ENCODE measurements around the gene ANKAR. TPM values are rescaled to one million over a fixed set of nuclear protein-coding genes. Genes with fewer than 3 reads are reported as not detected.
"Not testable (repeated sequence)": the region's sequence is repeated elsewhere in the genome, so short reads cannot be mapped to it uniquely, and the experiment has no call there.

The ANKAR gene
- total RNA-seq, 4 donors from 2014 or later = 7.9 to 19.1 (median 11.2) TPM

GRCh38 chr2:189646521-189646920 is 27.9 kb upstream of the ANKAR start:
- intact Hi-C loops (cut with DNase I) = no loop called here
- DNase-seq (ENCODE audit: extremely low spot score) = no peak
- Histone ChIP-seq H3K4me3 (no peak overlapping the region), H3K27me3 (no peaks in the 10 kb centered on the region), H3K9me3 (no peaks in the 10 kb centered on the region), H3K36me3 (no peaks in the 10 kb centered on the region), H3K4me1 (no peaks in the 10 kb centered on the region), H3K27ac (replicated peaks in 1 of 4) (no peak overlapping the region)
- TF ChIP-seq POLR2AphosphoS5 (IDR thresholded peaks at IDR 0.05) (no peak), EP300 (IDR thresholded peaks at IDR 0.05) (no peak), CTCF (IDR thresholded peaks at IDR 0.05) (no peak), POLR2A (IDR thresholded peaks at IDR 0.05; ENCODE audit: low read depth) (no peak)

- Histone ChIP-seq H3K27ac (replicated peaks in 1 of 4) (no peak overlapping the region), H3K9me3 (no peaks in the 10 kb centered on the region), H3K4me1 (no peaks in the 10 kb centered on the region), H3K27me3 (no peaks in the 10 kb centered on the region), H3K36me3 (no peaks in the 10 kb centered on the region), H3K4me3 (no peak overlapping the region)
- WGBS = 83% methylated on average over 1 of the region's 1 CpG
- intact Hi-C loops (cut with DNase I) = no loop called here
- TF ChIP-seq EP300 (IDR thresholded peaks at IDR 0.05) (no peak), POLR2A (IDR thresholded peaks at IDR 0.05; ENCODE audit: low read depth) (no peak), CTCF (IDR thresholded peaks at IDR 0.05) (no peak), POLR2AphosphoS5 (IDR thresholded peaks at IDR 0.05) (no peak)
- no peak for DNase-seq (ENCODE audit: extremely low spot score)
Measured at GRCh38 chr2:189648846-189649509, 25.5 kb upstream of the ANKAR start.

- H3K36me3 ChIP-seq = no peaks in the 10 kb centered on the region
- H3K9me3 ChIP-seq = no peaks in the 10 kb centered on the region
- no peaks in the 10 kb centered on the region for H3K4me1 ChIP-seq
- no peak for DNase-seq (ENCODE audit: extremely low spot score)
- intact Hi-C loops (cut with DNase I) = no loop called here
- no peak overlapping the region for H3K4me3 ChIP-seq
- TF ChIP-seq EP300 (IDR thresholded peaks at IDR 0.05) (no peak), CTCF (IDR thresholded peaks at IDR 0.05) (no peak), POLR2AphosphoS5 (IDR thresholded peaks at IDR 0.05) (no peak), POLR2A (IDR thresholded peaks at IDR 0.05; ENCODE audit: low read depth) (no peak)
- no peak overlapping the region for H3K27ac ChIP-seq (replicated peaks in 1 of 4)
- H3K27me3 ChIP-seq = no peaks in the 10 kb centered on the region
Measured at GRCh38 chr2:189651284-189651683, 23.2 kb upstream of the ANKAR start.

GRCh38 chr2:189653464-189653863 is 21.0 kb upstream of the ANKAR start:
- intact Hi-C loops (cut with DNase I); H3K27me3 ChIP-seq; H3K9me3 ChIP-seq; H3K4me3 ChIP-seq; H3K36me3 ChIP-seq; H3K4me1 ChIP-seq; H3K27ac ChIP-seq (replicated peaks in 1 of 4); DNase-seq (ENCODE audit: extremely low spot score): not testable (repeated sequence)
- 96% methylated on average over 12 of the region's 29 CpGs for WGBS

GRCh38 chr2:189654641-189655040 is 19.8 kb upstream of the ANKAR start:
- intact Hi-C loops (cut with DNase I) = no loop called here
- DNase-seq (ENCODE audit: extremely low spot score) = no peak
- no peaks in the 10 kb centered on the region for H3K27me3 ChIP-seq
- H3K27ac ChIP-seq (replicated peaks in 1 of 4) = no peak overlapping the region
- no peak overlapping the region for H3K4me3 ChIP-seq
- TF ChIP-seq POLR2A (IDR thresholded peaks at IDR 0.05; ENCODE audit: low read depth) (no peak), POLR2AphosphoS5 (IDR thresholded peaks at IDR 0.05) (no peak)
- no peaks in the 10 kb centered on the region for H3K9me3 ChIP-seq
- WGBS = 50% methylated on average over 3 of the region's 3 CpGs
- H3K36me3 ChIP-seq = no peaks in the 10 kb centered on the region
- H3K4me1 ChIP-seq = no peaks in the 10 kb centered on the region

- no peaks in the 10 kb centered on the region for H3K9me3 ChIP-seq
- peaks cover 10 to 16% (median 12%) of the 10 kb centered on the region in 4 donors for H3K4me1 ChIP-seq
- no peaks in the 10 kb centered on the region for H3K27me3 ChIP-seq
- TF ChIP-seq CTCF (IDR thresholded peaks at IDR 0.05) (no peak), POLR2AphosphoS5 (IDR thresholded peaks at IDR 0.05) (no peak)
- no peak for DNase-seq (ENCODE audit: extremely low spot score)
- intact Hi-C loops (cut with DNase I) = no loop called here
- no peak overlapping the region for H3K27ac ChIP-seq (replicated peaks in 1 of 4)
- WGBS = 65% methylated on average over 5 of the region's 5 CpGs
- H3K4me3 ChIP-seq = no peak overlapping the region
- H3K36me3 ChIP-seq = no peaks in the 10 kb centered on the region
Measured at GRCh38 chr2:189657867-189658266, 16.6 kb upstream of the ANKAR start.

Measured in esophagus muscularis mucosa (tissue), 4 donors.